HUDEP-2 (cell line): ENCODE results near the gene P2RY1.

Experiments used
- DNase-seq, 76 experiments: peaks; one replicate each; lab custom pipeline; 2025; ENCODE audit not compliant: unreplicated experiment in 76 of 76; lab: John Stamatoyannopoulos, UW

Gene P2RY1

DNA sequence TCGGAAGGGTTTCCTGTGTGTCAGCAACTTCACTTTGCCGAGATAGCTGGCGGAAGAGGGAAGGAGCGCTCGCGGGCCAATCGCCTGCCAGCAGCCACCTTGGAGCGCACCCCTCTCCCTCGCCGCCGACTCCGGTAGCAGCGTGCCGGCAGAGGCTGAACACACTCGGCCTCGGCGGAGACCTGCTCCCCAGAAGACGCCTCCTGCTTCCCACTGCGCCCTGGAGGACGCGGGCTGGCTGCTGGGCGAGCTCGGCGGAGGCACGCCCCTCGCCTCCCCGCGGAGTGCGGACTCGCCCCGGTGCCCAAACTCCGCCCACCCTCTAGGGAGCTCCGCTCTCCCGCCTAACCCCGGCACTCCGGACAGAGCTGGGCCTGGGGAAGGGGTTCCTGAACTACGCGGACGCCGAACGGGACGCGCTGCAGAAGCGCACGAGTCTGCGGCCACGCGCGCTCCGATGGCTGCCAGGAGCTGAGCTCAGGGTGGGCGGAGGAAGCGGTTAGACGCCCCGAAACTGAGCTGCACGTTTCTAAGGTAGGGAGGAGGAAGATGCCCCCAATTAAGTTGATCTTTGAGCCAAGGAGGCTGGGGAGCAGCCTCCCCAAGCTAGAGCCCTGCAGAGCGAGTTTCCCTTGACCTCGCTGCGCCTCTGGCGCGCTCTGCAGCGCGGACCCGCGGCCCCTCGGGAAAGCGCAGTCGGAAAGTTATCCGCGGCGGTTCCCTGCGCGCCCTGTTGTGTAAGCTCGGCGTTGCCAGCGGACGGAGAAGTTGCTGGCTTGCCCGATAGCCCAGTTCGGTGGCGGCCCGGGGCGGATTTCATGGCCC, at the start of gene P2RY1:
Gene P2RY1 (plus strand): TSS at position 356 of the 825 bp plus-strand sequence. CDS start 652 bp downstream, outside the sequence.
- peak in 72 of 76 experiments; percentile 5 to 82 (median 52) for DNase-seq

DNA sequence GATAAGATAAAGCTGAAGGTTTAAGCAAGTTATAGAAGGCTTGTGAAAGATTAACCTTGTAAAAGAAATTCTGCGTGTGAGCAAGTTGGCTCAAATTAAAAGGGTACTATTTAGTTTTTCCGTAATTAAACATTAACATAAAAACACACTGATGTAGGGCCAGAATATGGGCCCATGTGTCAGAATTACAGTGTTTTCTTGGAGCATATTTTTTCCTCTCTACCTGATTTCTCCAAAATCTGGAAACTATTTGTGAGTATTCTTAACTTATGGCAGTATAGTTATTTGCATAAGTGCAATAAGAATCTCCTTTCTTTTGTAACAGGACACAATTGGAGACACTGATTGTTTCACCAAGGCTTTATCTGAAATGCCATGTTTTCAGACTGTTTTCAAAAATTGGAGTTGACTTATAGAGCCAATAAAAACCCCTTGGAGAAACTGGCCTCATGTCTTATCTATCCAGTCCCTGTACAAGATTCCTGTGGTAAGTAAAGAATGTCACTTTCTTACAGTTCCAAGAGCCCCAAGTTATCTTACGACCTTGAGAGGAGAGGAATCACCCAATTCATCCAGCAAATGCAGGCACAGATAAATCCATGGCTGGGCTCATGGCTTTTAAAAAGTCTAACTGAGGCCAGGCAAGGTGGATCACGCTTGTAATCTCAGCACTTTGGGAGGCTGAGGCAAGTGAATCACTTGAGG, 47.8 kb upstream of the P2RY1 start:
- DNase-seq: peak in 1 of 76 experiments; percentile 13

- no peak for DNase-seq
Observed at GRCh38 chr3:152790651-152791387, 44.1 kb upstream of the P2RY1 start.

- DNase-seq: no peak
Observed at GRCh38 chr3:152793969-152794368, 41.0 kb upstream of the P2RY1 start.

DNA sequence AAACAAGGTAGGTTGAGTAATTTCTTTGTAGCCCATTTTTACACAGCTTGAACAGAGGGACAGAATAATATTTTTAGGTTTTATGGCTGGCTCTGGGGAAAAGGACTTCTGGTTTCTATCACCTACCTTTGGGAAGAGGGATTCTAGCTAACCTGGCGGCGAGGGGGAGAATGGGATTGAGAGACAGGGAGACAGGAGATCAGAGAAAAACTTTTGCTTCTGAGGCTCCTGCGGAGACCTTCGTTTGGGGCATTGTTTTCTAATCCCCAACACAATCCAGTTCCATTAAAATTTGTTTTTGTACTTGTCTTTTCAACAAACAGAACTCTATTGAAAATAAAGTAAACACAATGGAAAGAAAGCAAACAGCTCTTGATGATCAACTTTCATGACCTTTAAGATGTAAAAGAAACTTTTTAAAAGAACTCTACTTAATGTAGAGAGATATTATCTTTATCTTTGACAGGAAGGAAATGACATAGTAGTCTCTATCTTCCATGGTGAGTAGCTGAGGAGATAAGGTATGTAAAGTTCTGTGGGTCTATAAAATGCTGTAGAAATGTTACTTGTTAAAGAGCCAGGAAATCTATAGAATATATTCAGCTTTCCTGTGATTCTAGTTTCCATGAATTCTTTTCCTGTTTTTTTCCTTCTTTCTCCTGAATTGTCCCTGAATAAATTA, 37.0 kb upstream of the P2RY1 start:
- no peak for DNase-seq

GRCh38 chr3:152811974-152812760, 22.8 kb upstream of the P2RY1 start:
- peak in 6 of 76 experiments; percentile 1 to 16 (median 8) for DNase-seq

- no peak for DNase-seq
Observed at GRCh38 chr3:152817400-152817799, 17.5 kb upstream of the P2RY1 start.

DNA sequence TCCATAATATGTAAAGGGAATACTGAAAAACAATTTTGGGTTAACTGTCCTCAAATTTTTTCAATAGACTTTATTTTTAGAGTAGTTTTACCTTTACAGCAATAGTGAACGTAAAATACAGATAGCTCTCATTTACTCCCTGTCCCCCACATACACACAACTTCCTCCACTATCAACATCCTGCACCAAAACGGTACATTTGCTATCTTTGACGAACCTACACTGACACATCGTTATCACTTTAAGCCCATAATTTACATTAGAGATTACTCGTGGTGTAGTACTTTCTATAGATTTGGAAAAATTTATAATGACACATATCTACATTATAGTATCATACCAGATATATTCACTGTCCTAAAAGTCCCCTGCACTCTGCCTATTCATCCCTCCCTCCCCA, 16.9 kb upstream of the P2RY1 start:
- peak in 25 of 76 experiments; percentile 3 to 67 (median 16) for DNase-seq

DNA sequence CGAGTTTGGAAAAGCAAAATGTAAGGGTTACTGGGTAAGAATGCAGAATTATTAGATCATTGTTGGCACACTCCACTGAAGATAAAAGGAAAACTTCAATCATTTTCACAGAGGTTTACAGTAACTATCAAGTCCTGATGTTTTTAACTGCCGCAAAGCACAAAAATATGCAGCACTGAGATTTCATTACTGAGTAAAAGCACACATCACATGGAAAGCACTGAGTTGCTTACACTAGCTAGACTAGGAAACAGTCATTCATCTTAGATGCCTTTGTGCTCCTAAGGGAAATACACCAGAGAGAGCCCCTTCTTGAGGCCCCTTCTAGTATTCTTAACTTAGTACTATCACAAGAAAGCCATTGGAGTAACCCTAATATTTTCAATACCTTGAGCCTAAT, 11.8 kb upstream of the P2RY1 start:
- no peak for DNase-seq

GRCh38 chr3:152823781-152824180, 11.2 kb upstream of the P2RY1 start:
- DNase-seq: no peak

DNA sequence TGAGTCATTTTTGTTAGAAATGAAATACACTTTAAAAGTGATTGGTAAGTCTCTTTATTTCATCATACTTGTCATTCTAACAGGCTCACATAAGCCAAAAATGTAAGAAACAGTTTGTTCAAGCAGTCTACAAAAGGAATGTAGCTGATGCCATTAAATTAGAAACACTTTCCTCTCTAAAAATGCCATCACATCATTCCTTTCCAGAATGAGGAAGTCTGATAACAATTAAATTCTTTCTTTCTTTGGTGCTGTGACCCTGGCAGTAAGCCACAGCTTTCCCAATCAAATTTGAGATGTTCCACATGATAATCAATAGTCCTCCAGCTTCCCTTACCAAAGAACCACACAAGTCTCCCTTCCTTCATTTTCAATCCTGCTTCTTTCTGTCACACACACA, 9.4 kb upstream of the P2RY1 start:
- DNase-seq: no peak

DNA sequence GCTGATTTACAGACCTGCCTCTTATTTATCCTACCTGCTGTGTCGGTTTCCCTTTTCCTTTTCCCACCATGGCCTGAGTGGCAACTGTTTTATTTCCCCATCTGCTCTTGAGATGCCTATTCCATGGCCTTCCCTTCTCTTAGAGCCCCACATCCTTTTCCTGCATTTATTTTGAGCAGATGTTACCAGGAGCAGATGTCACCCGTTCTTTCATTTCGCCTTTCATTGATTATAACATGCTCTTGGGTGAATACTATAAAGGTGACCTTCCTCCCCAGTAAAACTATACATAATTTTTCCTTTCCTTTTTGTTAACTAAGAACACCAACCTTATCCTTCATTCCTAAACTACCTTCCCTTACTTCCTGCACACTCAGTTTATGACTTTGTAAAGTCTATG, 8.5 kb upstream of the P2RY1 start:
- DNase-seq: no peak

GRCh38 chr3:152827313-152827712, 7.6 kb upstream of the P2RY1 start:
- no peak for DNase-seq

GRCh38 chr3:152828075-152828840, 6.7 kb upstream of the P2RY1 start:
- no peak for DNase-seq

- DNase-seq: no peak
Observed at GRCh38 chr3:152830245-152830644, 4.7 kb upstream of the P2RY1 start.

GRCh38 chr3:152832046-152832445, 2.9 kb upstream of the P2RY1 start:
- no peak for DNase-seq

DNA sequence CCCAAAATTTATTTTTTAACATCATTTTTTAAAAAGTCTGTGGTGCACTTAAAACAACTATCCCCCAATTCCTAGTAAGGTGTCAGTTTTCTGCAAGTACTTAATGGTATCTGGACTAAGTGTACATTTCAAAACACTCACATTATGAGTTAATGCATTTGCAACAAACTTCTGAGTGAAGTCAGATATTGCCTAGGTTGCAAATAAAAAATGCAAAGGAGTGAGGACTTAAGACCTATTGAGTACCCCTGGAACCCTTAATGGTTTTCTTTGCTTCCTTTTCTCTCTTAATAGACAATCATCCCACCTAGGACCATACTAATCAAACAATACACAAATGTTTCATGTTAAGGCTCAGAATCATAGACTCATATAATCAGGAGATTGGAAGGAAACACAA, 1.8 kb upstream of the P2RY1 start:
- no peak for DNase-seq

DNA sequence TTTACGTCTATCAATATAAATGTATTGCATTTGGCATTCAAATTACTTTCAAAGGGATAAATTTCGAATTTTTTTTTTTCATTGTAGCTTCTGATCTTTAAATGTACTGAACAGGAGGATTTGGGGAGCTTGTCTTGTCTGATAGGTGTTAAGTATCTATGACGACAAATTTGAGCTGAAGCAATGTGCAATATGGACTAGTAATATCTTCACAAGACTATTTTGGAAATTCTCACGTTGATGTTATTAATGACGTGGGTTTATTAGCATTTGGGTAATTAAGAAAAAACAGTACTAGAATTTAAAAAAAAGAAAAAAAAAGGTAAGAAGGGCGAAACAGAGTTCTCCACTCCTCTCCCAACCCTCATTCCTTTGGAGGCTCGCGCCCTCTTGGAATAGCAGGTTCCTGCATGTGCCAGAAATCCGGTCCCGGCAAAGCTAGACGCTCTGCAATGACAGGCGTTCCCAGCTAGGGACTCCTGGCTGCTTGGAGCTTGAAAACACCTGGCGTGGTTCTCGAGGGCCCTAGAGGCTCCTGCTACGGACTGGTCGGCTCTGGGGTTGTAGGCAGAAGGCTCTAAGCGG, 648 bp upstream of the P2RY1 start:
- peak in 4 of 76 experiments; percentile 23 to 62 (median 52) for DNase-seq

GRCh38 chr3:152835601-152836102, 721 bp downstream of the P2RY1 start:
- peak in 5 of 76 experiments; percentile 7 to 56 (median 32) for DNase-seq
